A673 (cell line): ENCODE results near the gene DCK. TPM values are rescaled to one million over a fixed set of nuclear protein-coding genes. Genes with fewer than 3 reads are reported as not detected.
"Not testable (repeated sequence)": the region's sequence is repeated elsewhere in the genome, so short reads cannot be mapped to it uniquely, and the experiment has no call there.

Experiments used
- BruUV-seq: library from RNA; stranded (reverse); fragments of 400-500 nt; replicated peaks from 2 replicates; lab custom pipeline; 2021; lab: Mats Ljungman, UMichigan
- CTCF ChIA-PET: fragments of 300-600 bp; sonication (Branson Sonifier 250); formaldehyde crosslinking; loops from one replicate; lab custom pipeline; 2022; ENCODE audit warnings: antibody characterized with exemption; lab: Charles Lee
- POLR2A ChIA-PET: fragments of 300-600 bp; sonication (Branson Sonifier 250); formaldehyde crosslinking; loops from one replicate; lab custom pipeline; 2022; ENCODE audit warnings: antibody characterized with exemption; ENCODE audit not compliant: low non-redundant PET; lab: Charles Lee
- DNase-seq: peaks from one replicate; pipeline ENCODE4 v3.0.0-alpha.2; 2015; ENCODE audit warnings: low spot score
- H3K27ac ChIP-seq: fragments of 200-600 bp; sonication (generic); 2 replicates; pipeline ENCODE4 v1.5.1; 2016; ENCODE audit warnings: mixed run types, low read depth, mild to moderate bottlenecking, mixed read lengths, antibody characterized with exemption, low read length; ENCODE audit not compliant: poor library complexity, severe bottlenecking
- H3K27me3 ChIP-seq: fragments of 200-600 bp; sonication (generic); replicated peaks from 2 replicates; pipeline ENCODE4 v1.6.1; 2017; ENCODE audit warnings: mixed run types, low read depth, mild to moderate bottlenecking, mixed read lengths, antibody characterized with exemption, low read length; ENCODE audit not compliant: insufficient read depth, poor library complexity
- H3K36me3 ChIP-seq: fragments of 200-600 bp; sonication (generic); 2 replicates; pipeline ENCODE4 v1.6.1; 2016; ENCODE audit warnings: mixed run types, mild to moderate bottlenecking, mixed read lengths, antibody characterized with exemption, low read length; ENCODE audit not compliant: insufficient read depth, poor library complexity, severe bottlenecking
- H3K4me1 ChIP-seq: fragments of 200-600 bp; sonication (generic); 2 replicates; pipeline ENCODE4 v1.6.1; 2017; ENCODE audit warnings: mixed run types, mild to moderate bottlenecking, mixed read lengths, antibody characterized with exemption, low read length; ENCODE audit not compliant: insufficient read depth, poor library complexity, severe bottlenecking
- H3K4me3 ChIP-seq: fragments of 200-600 bp; sonication (generic); 2 replicates; pipeline ENCODE4 v1.5.1; 2016; ENCODE audit warnings: low read depth, mixed run types, mild to moderate bottlenecking, mixed read lengths, low read length; ENCODE audit not compliant: poor library complexity, severe bottlenecking
- H3K9me3 ChIP-seq: fragments of 200-600 bp; sonication (generic); 2 replicates; pipeline ENCODE4 v1.6.1; 2016; ENCODE audit warnings: mixed run types, low read depth, mild to moderate bottlenecking, mixed read lengths, antibody characterized with exemption, low read length; ENCODE audit not compliant: poor library complexity, severe bottlenecking
- CTCF ChIP-seq: fragments of 300-800, 200-600 bp; sonication (generic); conservative IDR thresholded peaks from 2 replicates; pipeline ENCODE4 v1.5.1; 2017; ENCODE audit warnings: low read depth, mild to moderate bottlenecking, antibody characterized with exemption, low read length, moderate library complexity, mixed read lengths
- EZH2 ChIP-seq: fragments of 200-600 bp; sonication (generic); IDR thresholded peaks from 2 replicates; pipeline ENCODE4 v1.6.1; 2017; ENCODE audit warnings: borderline replicate concordance, low read depth, mild to moderate bottlenecking, mixed read lengths, antibody characterized with exemption, low read length; ENCODE audit not compliant: poor library complexity, severe bottlenecking
- intact Hi-C: fragments of 100-400 bp; cut with micrococcal nuclease; formaldehyde crosslinking; loops from one replicate; pipeline ENCODE4 v1.10.0; 2022; ENCODE audit not compliant: unreplicated experiment
- total RNA-seq: library from RNA; stranded (reverse); gene quantifications from 2 replicates; pipeline ENCODE4 v1.2.3, GENCODE V29; 2021

Gene DCK
- total RNA-seq, 1 experiment from 2014 or later: 18.4 TPM

- BruUV-seq: no TSS peak
These were observed 3.6 kb downstream of the DCK start for GRCh38 chr4:70997036-70997435.

GRCh38 chr4:70997546-70997945, 4.1 kb downstream of the DCK start:
- H3K4me3 ChIP-seq: no peak overlapping the region
- no peaks in the 10 kb centered on the region for H3K27me3 ChIP-seq
- no peak overlapping the region for H3K27ac ChIP-seq
- intact Hi-C loops: no loop called here
- H3K36me3 ChIP-seq: peaks cover 20% of the 10 kb centered on the region
- no peak for DNase-seq
- POLR2A ChIA-PET: no interaction called here
- no peaks in the 10 kb centered on the region for H3K4me1 ChIP-seq
- TF ChIP-seq EZH2 (no peak), CTCF (no peak)
- BruUV-seq: no TSS peak
- no peaks in the 10 kb centered on the region for H3K9me3 ChIP-seq
- CTCF ChIA-PET: no interaction called here

More at GRCh38 chr4:70997036-70997435, 3.6 kb downstream of the DCK start:
- CTCF ChIA-PET: no interaction called here
- Histone ChIP-seq H3K27me3 (no peaks in the 10 kb centered on the region), H3K27ac (no peak overlapping the region), H3K36me3 (peaks cover 20% of the 10 kb centered on the region), H3K4me1 (no peaks in the 10 kb centered on the region), H3K9me3 (no peaks in the 10 kb centered on the region), H3K4me3 (no peak overlapping the region)
- intact Hi-C loops: no loop called here
- no peak for TF ChIP-seq EZH2
- no peak for TF ChIP-seq CTCF
- POLR2A ChIA-PET: no interaction called here
- no peak for DNase-seq

GRCh38 chr4:70999639-71000038, 6.2 kb downstream of the DCK start:
- POLR2A ChIA-PET, H3K27me3 ChIP-seq, H3K4me1 ChIP-seq, intact Hi-C loops, H3K4me3 ChIP-seq, CTCF ChIA-PET, H3K27ac ChIP-seq, BruUV-seq, H3K9me3 ChIP-seq, DNase-seq: not testable (repeated sequence)
- H3K36me3 ChIP-seq: peaks cover 20% of the 10 kb centered on the region

GRCh38 chr4:71001363-71001762, 7.9 kb downstream of the DCK start:
- H3K9me3 ChIP-seq, DNase-seq, H3K27ac ChIP-seq, H3K4me3 ChIP-seq, H3K4me1 ChIP-seq, H3K27me3 ChIP-seq, CTCF ChIA-PET, BruUV-seq, POLR2A ChIA-PET, intact Hi-C loops: not testable (repeated sequence)
- H3K36me3 ChIP-seq: peaks cover 20% of the 10 kb centered on the region
